HPDE6-E6E7 (cell line): ENCODE measurements around the gene FAM169A.
A peak's percentile ranks its signal among the peaks of the same experiment; 100 is the strongest.
"Not testable (repeated sequence)": the region's sequence is repeated elsewhere in the genome, so short reads cannot be mapped to it uniquely, and the experiment has no call there.

Experiments
- DNase-seq: peaks from one replicate; pipeline ENCODE4 v3.0.0; 2011; ENCODE audit warnings: missing footprints; ENCODE audit errors: extremely low spot score

Gene FAM169A

DNA sequence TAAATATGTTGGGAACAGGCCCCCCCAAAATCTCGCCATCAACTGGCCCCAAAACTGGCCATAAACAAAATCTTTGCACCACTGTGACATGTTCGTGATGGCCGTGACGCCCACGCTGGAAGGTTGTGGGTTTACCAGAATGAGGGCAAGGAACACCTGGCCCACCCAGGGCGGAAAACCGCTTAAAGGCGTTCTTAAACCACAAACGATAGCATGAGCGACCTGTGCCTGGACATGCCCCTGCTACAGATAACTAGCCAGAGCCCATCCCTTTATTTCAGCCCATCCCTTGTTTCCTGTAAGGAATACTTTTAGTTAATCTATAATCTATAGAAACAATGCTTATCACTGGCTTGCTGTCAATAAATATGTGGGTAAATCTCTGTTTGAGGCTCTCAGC is 3.2 kb upstream of the FAM169A start:
- DNase-seq: not testable (repeated sequence)

DNA sequence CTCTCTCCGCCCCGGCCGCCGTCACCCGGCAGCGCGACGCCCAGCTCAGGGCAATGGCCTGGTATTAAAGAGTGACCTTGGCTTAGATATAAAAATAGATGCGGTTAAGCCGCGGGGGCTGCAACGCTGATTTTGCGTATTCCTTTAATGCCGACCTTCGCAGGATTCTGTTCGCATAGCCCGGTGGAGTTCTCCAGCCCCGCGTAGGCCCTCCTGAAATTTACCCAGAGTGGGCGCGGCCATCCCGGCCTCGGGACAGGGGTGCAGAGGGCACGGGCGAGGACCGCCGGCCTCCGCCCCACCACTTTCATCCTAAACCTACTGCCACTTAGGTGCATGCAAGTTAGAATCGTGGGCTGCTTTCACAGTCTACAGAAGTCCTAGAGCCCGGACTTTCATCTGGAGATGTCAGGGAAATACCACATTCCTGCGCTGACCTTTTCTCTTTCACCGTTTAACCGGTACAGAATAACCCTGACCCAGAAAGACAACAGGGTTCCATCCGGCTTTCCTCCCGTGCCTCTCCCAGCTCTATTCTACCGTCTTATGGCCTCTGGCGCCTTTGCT is 492 bp upstream of the FAM169A start:
- no peak for DNase-seq

DNA sequence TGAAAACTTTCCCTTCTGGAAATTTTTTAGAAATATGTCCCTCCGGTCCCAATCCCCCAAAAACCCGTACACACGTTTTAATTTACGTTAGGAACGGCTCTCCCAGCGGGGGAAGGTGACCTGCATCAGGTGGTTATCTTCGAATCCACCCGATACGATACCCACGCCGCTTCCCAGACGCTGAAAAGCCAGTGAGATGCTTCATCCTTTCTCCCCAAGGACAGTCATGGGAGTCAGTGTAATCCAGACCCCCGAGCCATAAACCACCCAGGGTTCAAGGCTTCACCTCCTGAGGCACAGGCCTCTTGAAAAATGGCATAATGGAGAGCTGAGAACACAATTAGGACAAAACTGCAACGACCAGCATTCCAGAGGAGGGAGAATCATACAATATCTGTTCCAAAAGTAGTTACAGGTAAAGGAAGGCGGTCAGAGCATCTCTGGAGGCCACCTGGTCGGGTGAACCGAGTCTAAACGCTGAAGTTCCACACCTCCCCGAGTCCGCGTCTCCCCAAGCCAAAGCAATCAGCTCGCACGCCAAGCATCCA is 857 bp downstream of the FAM169A start:
- peak; percentile 25 for DNase-seq

DNA sequence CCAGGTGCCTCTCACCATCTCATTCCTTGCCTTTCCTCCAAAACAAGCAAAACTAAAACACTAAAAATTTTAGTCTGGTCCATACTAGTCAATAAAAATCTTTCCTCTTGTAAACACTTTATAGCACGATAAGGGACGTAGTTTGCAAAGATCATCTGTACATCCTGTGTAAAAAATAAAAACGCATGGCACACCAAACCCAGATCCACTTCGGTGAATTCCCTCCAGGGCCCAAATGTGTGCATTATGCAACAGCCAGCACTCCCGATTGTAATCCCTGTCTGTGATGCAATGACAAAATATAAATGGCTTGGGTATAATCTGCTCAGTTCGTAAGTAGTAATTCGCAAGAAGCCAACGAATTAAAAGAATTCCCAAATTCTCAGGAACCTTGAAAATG is 1.4 kb downstream of the FAM169A start:
- no peak for DNase-seq

DNA sequence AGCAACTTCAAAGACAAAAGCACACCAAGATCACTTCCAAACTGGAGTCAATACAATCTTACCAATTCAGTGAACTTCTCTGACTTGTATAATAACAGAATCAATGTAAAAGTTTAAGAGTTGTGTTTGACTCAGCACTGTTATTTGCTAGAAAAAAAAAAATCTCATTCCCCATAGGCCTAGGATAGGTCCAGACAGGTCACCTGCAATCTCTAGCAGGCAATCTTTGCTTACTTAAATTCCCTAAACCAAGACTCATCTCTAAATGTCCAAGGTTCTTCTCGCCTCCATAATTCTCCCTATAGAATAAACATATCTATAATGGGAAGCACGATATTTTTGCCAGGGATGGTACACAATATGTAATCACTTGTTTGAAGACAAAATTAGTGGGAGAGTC is 2.5 kb downstream of the FAM169A start:
- DNase-seq: no peak

DNA sequence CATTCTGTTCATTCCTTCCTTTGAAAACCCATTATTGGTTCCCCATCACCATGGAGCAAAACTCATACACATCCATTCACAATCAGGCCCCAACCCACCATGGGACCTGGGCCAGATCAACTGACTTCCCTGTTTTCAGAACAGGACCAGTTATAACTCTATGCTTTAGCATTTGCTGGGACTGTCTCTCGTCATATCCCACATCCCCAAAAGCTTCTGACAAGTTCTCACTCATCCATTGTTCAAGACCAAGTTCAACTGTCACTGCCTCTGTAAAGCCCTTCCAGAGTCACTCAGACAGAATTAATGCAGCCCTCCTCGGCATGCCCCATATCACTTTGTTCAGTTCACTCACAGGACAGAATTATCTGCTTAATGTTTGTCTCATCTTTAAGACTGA is 4.0 kb downstream of the FAM169A start:
- no peak for DNase-seq

DNA sequence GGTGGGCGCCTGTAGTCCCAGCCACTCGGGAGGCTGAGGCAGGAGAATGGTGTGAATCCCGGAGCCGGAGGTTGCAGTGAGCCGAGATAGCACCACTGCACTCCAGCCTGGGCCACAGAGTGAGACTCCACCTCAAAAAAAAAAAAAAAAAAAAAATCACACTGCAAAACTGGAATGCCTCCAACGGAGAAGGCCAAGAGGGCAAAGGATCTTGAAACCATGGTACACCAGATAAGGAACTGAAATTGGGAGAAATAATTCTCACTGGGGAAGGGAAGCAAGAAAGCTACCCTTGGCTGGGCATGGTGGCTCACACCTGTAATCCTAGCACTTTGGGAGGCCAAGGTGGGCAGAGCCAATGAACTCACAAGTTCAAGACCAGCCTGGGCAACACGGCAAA is 9.2 kb downstream of the FAM169A start:
- not testable (repeated sequence) for DNase-seq

DNA sequence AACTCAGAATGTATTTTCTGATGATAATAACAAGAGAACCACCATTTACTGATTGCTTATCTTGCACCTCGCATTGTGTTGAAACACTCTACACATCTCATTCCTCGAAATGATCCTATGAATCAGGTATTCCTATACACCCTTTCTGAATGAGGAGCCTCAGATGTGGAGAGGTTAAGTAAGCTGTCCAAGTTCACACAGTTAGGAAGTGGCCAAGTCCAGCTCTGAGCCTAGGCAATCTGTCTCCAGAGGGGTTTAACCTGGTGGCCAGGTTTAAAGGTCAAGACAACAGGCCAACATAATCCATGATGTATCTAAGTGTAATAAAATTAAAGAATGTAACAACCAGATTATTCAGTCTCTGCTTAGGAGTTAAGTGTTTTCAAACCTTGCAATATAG is 12.9 kb downstream of the FAM169A start:
- DNase-seq: no peak

DNA sequence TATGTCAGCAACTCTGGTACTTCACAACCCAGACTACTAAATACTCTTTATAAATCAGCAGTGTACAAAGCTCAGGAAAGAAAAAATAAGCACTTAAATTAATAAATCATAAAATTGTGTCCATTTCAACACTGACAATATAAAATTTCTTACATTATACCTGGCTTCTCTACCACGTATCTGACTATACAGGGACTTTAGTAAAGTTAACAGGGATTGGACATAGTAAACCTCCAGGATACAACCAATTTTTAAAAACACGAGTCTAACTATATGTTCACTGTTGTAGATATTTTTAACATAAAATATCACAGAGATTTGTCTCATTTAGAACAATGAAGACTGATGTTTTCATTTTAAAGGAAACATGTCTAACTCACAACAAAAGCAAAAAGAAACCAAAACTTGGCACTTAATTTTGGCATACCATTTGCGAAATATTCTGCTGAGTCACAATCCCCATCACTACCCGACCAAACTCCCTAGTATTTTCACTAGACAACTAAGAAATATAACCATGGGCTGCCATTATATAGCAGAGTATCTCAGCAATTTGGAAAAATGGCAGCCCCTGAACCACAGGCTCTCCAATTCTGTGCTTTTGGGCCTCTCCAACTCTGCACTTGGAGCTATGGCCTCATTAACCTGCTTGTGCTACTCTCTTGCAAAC is 14.4 kb downstream of the FAM169A start:
- peak; percentile 28 for DNase-seq

DNA sequence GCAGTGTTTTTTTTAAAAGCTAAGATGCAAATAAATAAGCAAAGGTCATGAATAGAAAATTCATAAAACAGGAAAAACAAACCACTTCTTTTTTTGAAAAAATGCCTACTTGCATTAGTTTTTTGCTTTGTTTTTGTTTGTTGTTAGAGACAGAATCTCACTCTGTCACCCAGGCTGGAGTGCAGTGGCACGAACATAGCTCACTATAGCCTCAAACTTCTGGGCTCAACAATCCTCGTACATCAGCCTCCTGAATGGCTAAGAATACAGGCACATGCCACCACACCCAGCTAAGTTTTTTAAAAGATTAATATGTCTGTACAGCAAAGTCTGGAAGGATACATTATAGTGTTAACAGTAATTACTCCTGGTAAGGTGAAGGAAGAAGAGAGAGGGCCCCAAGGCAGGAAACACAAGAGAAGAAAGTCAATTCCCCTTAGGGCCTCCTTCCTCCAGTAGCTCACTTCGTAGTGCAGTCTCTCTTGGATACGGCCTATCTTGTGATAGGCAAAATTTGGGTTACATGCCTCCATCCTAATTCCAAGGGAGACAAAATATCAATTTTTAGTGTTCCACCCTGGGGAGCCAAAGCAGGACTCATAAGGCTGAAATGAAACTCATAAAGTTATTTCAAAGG is 15.3 kb downstream of the FAM169A start:
- DNase-seq: no peak

DNA sequence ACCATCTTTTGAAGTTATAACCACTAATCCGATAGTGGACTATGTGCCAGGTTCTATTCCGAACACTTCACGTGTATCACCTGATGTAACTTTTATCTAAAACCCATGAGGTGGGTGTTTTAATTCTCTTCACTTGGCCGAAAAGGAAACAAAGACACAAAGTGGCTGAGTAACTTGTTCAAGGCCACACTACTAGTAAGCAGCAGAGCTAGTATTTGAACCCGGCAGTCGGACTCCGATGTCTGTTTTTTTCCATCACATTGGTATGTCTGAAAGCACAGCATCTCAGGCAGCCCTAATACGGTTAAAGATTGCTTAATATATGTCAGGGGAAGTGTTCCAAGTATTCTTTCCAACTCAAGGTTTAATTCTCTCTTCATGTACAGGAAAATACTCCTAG is 16.2 kb downstream of the FAM169A start:
- no peak for DNase-seq

DNA sequence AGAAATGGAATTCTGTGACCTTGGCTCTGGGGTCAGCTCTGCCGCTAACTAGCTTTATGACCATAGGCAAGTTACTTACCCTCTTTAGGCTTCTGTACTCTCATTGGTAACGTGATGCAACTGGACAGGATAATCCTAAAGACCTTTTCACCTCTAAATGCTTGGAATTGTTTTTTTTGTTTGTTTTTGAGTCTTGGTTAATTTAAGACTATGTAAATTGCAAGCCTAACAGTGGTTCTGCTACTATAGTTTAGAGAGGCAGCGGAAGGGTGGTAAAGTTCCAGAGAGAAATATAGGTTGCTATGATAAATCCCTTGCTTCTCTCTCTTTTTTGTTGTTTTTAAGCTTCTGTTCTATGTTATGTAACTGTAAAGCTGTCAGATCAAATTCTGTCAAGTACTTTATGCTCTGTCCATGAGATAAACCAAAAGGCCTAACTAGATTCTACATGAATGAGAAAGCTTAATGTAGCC is 17.6 kb downstream of the FAM169A start:
- DNase-seq: no peak

DNA sequence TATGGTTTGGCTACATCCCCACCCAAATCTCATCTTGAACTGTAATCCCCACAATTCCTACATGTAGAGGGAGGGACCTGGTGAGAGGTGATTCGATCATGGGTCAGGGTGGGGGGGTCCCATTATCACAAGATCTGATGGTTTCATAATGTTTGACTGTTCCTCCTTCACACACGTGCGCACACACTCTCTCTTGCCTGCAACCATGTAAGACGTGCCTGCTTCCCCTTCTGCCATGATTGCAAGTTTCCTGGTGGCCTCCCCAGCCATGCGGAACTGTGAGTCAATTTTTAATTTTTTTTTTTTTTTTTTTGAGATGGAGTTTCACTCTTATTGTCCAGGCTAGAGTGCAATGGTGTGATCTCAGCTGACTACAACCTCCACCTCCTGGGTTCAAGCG is 27.0 kb downstream of the FAM169A start:
- DNase-seq: no peak

DNA sequence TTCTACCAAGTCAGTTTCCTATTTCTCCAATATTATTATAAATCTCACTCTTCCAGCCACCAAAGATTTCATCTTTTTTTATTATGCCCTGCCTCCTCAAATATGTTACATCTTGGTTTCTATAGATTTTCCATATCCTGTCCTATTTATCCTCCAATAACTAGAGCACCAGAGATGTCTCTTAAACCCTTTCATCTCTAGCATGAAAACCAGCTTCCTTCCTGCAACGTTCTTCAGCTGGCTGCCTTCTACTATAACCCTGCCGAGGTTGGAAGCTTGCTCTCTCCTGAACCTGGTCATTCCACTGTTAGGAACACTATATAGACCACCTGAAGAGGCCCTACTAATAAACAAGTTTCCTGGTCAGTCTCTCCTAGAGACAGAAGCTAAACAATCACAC is 27.9 kb downstream of the FAM169A start:
- DNase-seq: no peak

DNA sequence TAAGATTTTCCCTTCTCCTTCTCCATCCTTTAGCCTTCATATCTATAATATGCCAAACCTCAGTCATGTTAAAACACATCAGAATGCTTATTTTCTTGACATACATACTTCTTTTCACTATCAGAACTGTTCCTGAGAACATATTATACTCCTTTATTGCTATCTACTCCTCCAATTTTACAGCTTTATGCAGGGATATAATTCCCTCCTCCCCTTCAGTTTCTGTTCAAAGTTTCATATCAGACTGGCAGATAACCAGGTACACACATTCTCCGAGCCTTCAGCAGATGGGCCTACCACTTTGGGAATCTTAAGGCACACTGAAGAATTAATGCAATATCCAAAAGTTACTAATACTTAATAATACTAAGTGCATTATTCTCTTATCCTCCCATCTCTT is 29.1 kb downstream of the FAM169A start:
- no peak for DNase-seq

DNA sequence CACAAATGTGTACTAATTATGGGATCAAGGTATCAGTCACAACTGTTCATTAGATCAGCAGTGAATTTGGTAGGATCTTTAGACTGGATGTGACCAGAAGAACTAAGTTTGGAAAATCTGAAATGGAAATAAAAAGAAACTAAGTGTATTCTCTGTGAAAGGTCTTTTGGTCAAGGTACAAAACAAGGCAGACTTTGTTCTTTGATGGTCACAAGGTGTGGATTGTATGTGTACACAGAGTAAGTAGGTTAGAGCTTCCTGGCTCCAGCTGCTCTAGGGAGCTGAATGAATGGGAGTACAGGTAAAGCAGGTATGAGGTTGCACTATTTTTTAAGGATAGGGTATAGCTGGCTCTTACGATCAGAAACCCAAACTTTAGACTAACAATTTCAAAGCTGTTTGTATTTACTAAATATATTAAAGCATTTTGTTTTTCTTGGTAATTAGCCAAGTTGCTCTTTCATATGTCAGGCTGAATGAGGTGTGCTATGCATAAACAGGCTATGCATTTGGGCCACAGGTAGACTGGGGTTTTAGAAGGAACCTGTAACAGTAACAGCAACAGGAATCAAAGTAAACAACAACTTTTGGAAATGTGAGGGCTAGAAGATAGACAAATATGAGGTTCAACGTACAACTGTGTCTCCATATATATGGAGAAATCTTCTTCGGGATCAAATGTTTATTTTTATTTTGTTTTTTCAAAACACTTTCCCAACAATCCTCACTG is 32.5 kb downstream of the FAM169A start:
- no peak for DNase-seq

DNA sequence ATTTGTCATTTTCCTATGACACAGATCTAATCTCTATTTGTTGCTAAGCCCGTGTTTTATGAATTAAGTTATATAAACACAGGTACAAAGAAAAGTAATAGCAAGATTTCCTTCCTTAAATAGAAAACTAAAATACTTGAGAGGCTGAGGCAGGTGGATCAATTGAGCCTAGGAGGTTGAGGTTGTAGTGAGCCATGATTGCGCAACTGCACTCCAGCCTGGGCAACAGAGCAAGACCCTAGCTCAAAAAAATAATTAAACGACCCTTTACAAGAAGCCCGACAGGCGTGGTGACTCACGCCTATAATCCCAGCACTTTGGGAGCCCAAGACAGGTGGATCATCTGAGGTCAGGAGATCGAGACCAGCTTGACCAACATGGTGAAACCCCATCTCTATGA is 36.8 kb downstream of the FAM169A start:
- DNase-seq: no peak

DNA sequence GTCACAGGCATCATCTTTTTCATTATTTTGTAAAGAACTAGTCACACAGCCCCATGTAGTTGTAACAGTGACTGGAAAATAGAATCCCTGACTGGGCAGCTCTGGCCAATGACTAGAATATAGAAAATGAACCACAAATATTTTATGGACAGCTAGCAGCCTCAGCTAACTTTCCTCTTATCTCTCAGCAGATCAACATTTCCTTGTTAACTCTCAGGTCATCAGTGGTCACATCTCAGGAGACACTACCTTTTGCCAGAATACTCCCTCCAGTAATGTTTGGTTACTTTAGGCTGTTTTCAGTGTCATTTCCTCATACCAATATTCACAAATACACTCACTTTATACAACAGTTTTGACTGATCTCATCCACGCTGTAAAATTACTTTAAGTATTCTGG is 43.9 kb downstream of the FAM169A start:
- DNase-seq: no peak

DNA sequence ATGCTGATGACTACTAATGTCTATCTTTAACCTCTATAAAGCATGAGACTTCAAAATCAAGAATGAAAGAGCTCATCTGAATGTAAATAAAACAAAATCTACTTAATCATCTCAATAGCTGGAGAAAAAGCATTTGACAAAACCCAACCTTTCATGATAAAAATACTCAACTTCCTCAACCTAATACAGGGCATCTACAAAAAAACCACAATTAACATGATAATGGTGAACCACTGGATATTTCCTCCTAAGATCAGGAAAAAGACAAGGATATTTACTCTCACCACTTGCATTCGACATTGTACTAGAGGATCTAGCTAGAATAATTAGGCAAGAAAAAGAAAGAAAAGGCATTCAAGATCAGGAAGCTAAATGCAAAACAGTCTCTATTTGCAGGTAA is 49.3 kb downstream of the FAM169A start:
- no peak for DNase-seq

DNA sequence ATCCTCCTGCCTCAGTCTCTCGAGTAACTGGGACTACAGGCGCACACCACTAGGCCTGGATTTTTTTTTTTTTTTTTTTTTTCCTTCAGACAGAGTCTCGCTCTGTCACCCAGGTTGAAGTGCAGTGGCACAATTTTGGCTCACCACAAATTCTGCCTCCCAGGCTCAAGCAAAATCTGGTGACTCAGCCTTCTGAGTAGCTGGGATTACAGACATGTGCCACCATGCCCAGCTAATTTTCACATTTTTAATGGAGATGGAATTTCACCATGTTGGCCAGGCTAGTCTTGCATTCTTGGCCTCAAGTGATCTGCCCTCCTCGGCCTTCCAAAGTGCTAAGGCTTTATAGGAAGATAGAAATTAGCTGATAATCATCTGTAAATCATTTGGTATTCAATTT is 55.3 kb downstream of the FAM169A start:
- DNase-seq: peak; percentile 5

DNA sequence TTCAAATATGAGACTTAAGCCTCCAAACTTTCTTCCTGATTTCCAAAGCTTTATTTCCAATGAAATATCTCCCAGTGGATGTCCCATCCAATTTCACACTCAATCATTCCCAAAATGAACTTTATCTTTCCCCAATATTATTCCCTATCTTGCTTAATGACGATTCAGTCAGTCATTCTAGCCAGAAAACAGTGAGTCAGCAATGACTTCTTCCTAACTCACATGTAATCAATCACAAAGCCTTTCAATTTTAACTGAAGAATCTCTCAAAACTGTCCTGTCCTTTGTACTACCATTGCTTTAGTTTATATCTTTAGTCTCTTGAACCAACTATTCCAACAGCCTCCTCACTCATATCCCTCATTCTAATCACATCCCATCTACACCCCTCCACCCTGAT is 64.2 kb downstream of the FAM169A start:
- no peak for DNase-seq

DNA sequence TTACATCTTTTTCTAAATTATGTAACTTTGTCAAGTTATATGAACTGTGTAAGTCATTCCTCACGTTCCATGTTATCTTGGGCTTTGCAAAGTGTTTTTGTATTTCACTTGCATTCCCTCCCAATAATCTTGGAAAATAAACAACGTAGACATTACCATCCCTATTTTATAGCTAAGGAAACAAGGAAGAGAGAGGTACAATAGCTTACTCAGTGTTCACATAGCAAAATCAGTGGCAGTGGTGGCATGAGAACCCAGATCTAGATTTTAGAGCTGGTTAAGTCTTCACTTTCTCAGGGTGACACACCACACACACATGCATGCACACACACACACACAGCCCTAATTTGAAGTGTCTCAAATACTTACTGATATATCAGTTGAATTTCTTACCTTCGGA is 65.0 kb downstream of the FAM169A start:
- DNase-seq: no peak
